Uterus (tissue), 2 donors: ENCODE measurements around the gene RBMX.

Experiments
- POLR2A ChIP-seq, 2 donors: fragments of 450-650 bp; IDR thresholded peaks; one replicate each; pipeline ENCODE4 v1.6.1; 2016; ENCODE audit warnings: antibody characterized with exemption in 2 of 2, mild to moderate bottlenecking in 1 of 2, moderate library complexity in 1 of 2
- TF ChIP-seq, protein P1 (sequence below), 4 experiments: fragments of 200-600 bp in 2 of 4; fragments of 450-650 bp in 2 of 4; sonication (generic) in 2 of 4; IDR thresholded peaks; one replicate each; pipeline ENCODE4 v1.5.1; 2016 to 2019; ENCODE audit warnings: antibody characterized with exemption in 4 of 4, mild to moderate bottlenecking in 2 of 4, moderate library complexity in 1 of 4

DNA sequence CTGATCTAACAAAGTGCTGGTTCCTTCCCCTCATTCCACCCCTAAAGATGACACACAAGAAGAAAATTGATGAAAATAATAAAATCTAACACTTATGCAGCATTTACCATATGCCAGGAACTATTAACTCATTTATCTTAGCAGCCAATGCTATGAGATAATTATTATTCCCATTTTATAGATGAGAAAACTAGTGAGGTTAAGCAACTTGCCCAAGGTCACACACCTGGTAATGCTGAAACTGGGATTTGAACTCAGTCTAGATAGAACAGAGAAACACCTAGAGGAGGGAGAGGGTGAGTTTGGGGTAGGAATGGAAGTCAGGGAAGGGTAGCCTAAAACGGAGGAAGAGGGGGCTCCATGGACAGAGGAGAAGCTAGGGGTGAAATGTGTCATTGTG, 18.6 kb downstream of the RBMX start:
- TF ChIP-seq, protein P1, sequence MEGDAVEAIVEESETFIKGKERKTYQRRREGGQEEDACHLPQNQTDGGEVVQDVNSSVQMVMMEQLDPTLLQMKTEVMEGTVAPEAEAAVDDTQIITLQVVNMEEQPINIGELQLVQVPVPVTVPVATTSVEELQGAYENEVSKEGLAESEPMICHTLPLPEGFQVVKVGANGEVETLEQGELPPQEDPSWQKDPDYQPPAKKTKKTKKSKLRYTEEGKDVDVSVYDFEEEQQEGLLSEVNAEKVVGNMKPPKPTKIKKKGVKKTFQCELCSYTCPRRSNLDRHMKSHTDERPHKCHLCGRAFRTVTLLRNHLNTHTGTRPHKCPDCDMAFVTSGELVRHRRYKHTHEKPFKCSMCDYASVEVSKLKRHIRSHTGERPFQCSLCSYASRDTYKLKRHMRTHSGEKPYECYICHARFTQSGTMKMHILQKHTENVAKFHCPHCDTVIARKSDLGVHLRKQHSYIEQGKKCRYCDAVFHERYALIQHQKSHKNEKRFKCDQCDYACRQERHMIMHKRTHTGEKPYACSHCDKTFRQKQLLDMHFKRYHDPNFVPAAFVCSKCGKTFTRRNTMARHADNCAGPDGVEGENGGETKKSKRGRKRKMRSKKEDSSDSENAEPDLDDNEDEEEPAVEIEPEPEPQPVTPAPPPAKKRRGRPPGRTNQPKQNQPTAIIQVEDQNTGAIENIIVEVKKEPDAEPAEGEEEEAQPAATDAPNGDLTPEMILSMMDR (IDR thresholded peaks at IDR 0.05): no peak
- TF ChIP-seq POLR2A (IDR thresholded peaks at IDR 0.05): no peak
